SK-N-SH (cell line): ENCODE measurements around the gene SNX15. TPM values are rescaled to one million over a fixed set of nuclear protein-coding genes. Genes with fewer than 3 reads are reported as not detected.

Experiments
- CTCF ChIA-PET: fragments of 300-600, 350-600 bp; formaldehyde crosslinking; extraction: SDS; loops from one replicate; lab custom pipeline; 2021; lab: Yijun Ruan, JAX
- POLR2A ChIA-PET: fragments of 350-600 bp; sonication (Branson Sonifier 250); formaldehyde crosslinking; extraction: SDS; loops from one replicate; lab custom pipeline; 2020; ENCODE audit warnings: antibody characterized with exemption, inconsistent platforms; lab: Yijun Ruan, JAX
- DNase-seq: peaks from one replicate; pipeline ENCODE4 v3.0.0; 2012
- H2AFZ ChIP-seq: fragments of 200-600 bp; sonication (generic); 2 replicates; pipeline ENCODE4 v1.8.1; 2016; ENCODE audit warnings: antibody characterized with exemption, mild to moderate bottlenecking, low read depth
- H3F3A ChIP-seq: fragments of 200-600 bp; sonication (generic); replicated peaks from 2 replicates; pipeline ENCODE3; 2016; ENCODE audit warnings: antibody characterized with exemption, mild to moderate bottlenecking; ENCODE audit not compliant: insufficient read depth
- H3K27ac ChIP-seq, 2 experiments: fragments of 200-500 bp in 1 of 2; fragments of 200-600 bp in 1 of 2; sonication (Bioruptor generic) in 1 of 2; sonication (generic), shearing (Covaris generic) in 1 of 2; 2 replicates each; pipeline versions ENCODE4 v1.5.1 to v1.6.1; 2014 to 2016; ENCODE audit warnings: low read depth in 2 of 2, inconsistent platforms in 1 of 2, low read length in 1 of 2, mild to moderate bottlenecking in 1 of 2, mixed read lengths in 1 of 2
- H3K27me3 ChIP-seq: fragments of 200-600 bp; sonication (generic), shearing (Covaris generic); 2 replicates; pipeline ENCODE4 v1.6.1; 2016; ENCODE audit warnings: mixed run types; ENCODE audit not compliant: insufficient read depth
- H3K36me3 ChIP-seq, 2 experiments: fragments of 200-500 bp in 1 of 2; fragments of 200-600 bp in 1 of 2; sonication (Bioruptor generic) in 1 of 2; sonication (generic) in 1 of 2; replicated peaks in 1 of 2; 2 replicates each; pipeline versions ENCODE3 to v1.5.1; 2014 to 2016; ENCODE audit warnings: low read length in 1 of 2, mild to moderate bottlenecking in 1 of 2; ENCODE audit not compliant: insufficient read depth in 2 of 2, control insufficient read depth in 1 of 2
- H3K4me1 ChIP-seq, 2 experiments: fragments of 200-500 bp in 1 of 2; fragments of 200-600 bp in 1 of 2; sonication (Bioruptor generic) in 1 of 2; sonication (generic), shearing (Covaris generic) in 1 of 2; 2 replicates each; pipeline versions ENCODE4 v1.5.1 to v1.6.1; 2014 to 2016; ENCODE audit warnings: low read depth in 1 of 2, low read length in 1 of 2, mixed run types in 1 of 2; ENCODE audit not compliant: insufficient read depth in 2 of 2, control insufficient read depth in 1 of 2
- H3K4me2 ChIP-seq: fragments of 200-600 bp; sonication (generic), shearing (Covaris generic); 2 replicates; pipeline ENCODE4 v1.6.1; 2017; ENCODE audit warnings: mixed run types
- H3K4me3 ChIP-seq, 2 experiments: fragments of 200-500 bp in 1 of 2; fragments of 200-600 bp in 1 of 2; sonication (Bioruptor generic) in 1 of 2; sonication (generic), shearing (Covaris generic) in 1 of 2; 2 replicates each; pipeline versions ENCODE4 v1.5.1 to v1.8.1; 2014 to 2016; ENCODE audit warnings: low read depth in 2 of 2, inconsistent platforms in 1 of 2, low read length in 1 of 2, mild to moderate bottlenecking in 1 of 2, mixed read lengths in 1 of 2, moderate library complexity in 1 of 2
- H3K79me2 ChIP-seq: fragments of 200-600 bp; sonication (generic); 2 replicates; pipeline ENCODE4 v1.8.1; 2017; ENCODE audit warnings: mild to moderate bottlenecking; ENCODE audit not compliant: insufficient read depth
- H3K9ac ChIP-seq: fragments of 200-600 bp; sonication (generic); 2 replicates; pipeline ENCODE4 v1.6.1; 2017; ENCODE audit warnings: mixed run types
- H3K9me2 ChIP-seq: fragments of 200-600 bp; sonication (generic); 2 replicates; pipeline ENCODE4 v1.6.1; 2017; ENCODE audit warnings: mixed run types
- H3K9me3 ChIP-seq: fragments of 200-600 bp; sonication (generic); 2 replicates; pipeline ENCODE4 v1.6.1; 2017; ENCODE audit warnings: mixed run types, mild to moderate bottlenecking, moderate library complexity
- H4K20me1 ChIP-seq: fragments of 200-600 bp; sonication (generic); 2 replicates; pipeline ENCODE4 v1.6.1; 2017; ENCODE audit warnings: mild to moderate bottlenecking, mixed run types; ENCODE audit not compliant: insufficient read depth
- CHD2 ChIP-seq: fragments of 150-350 bp; IDR thresholded peaks from 2 replicates; pipeline ENCODE4 v1.6.1; 2018; ENCODE audit warnings: low read length; ENCODE audit not compliant: partially characterized antibody
- ELF1 ChIP-seq: IDR thresholded peaks from 2 replicates; pipeline ENCODE4 v1.4.0; 2012
- EP300 ChIP-seq, 2 experiments: IDR thresholded peaks; 2 replicates each; pipeline versions ENCODE4 v1.4.0 to v1.6.1; 2012; ENCODE audit warnings: borderline replicate concordance in 1 of 2, low read depth in 1 of 2, low read length in 1 of 2
- FOSL2 ChIP-seq: IDR thresholded peaks from 2 replicates; pipeline ENCODE4 v1.4.0; 2012; ENCODE audit warnings: low read depth, mild to moderate bottlenecking, moderate library complexity, borderline replicate concordance
- FOXJ3 ChIP-seq: sonication (generic); formaldehyde crosslinking; IDR thresholded peaks from 2 replicates; pipeline ENCODE4 v1.5.1; 2020; ENCODE audit warnings: mild to moderate bottlenecking, missing genetic modification reagents
- FOXM1 ChIP-seq: IDR thresholded peaks from 2 replicates; pipeline ENCODE4 v1.4.0; 2012; ENCODE audit warnings: low read depth, mild to moderate bottlenecking
- GABPA ChIP-seq: IDR thresholded peaks from 2 replicates; pipeline ENCODE4 v1.4.0; 2012; ENCODE audit warnings: low read depth, mild to moderate bottlenecking
- MXI1 ChIP-seq: IDR thresholded peaks from 2 replicates; pipeline ENCODE4 v1.6.1; 2012; ENCODE audit warnings: mild to moderate bottlenecking, low read depth, low read length, improper control_type of control experiment
- NRF1 ChIP-seq: IDR thresholded peaks from 2 replicates; pipeline ENCODE4 v1.6.1; 2012; ENCODE audit warnings: low read depth, mild to moderate bottlenecking, low read length
- POLR2AphosphoS5 ChIP-seq: IDR thresholded peaks from 2 replicates; pipeline ENCODE4 v1.6.1; 2012; ENCODE audit warnings: low read depth, low read length
- RAD21 ChIP-seq: IDR thresholded peaks from 2 replicates; pipeline ENCODE4 v1.6.1; 2012; ENCODE audit warnings: mild to moderate bottlenecking, low read length
- RCOR1 ChIP-seq: fragments of 150-350 bp; IDR thresholded peaks from 2 replicates; pipeline ENCODE4 v1.6.1; 2017; ENCODE audit warnings: antibody characterized with exemption, low read length
- SMC3 ChIP-seq: IDR thresholded peaks from 2 replicates; pipeline ENCODE4 v1.6.1; 2012; ENCODE audit warnings: low read depth, low read length, improper control_type of control experiment
- YY1 ChIP-seq: IDR thresholded peaks from 2 replicates; pipeline ENCODE4 v1.4.0; 2012; ENCODE audit warnings: low read depth, mild to moderate bottlenecking
- WGBS: methylation state at CpG from one replicate; pipeline ENCODE4 v1.1.6; 2017; ENCODE audit warnings: low lambda C conversion rate; 5-methylcytosine and 5-hydroxymethylcytosine counted together
- polyA plus RNA-seq, 3 experiments: library from polyadenylated mRNA; depleted of rRNA; stranded (reverse); fragments of >200 nt; gene quantifications; 2 replicates each; pipeline ENCODE4 v1.2.3, GENCODE V29; 2012
- TF ChIP-seq, protein P1 (sequence below): fragments of 150-350 bp; IDR thresholded peaks from 2 replicates; pipeline ENCODE4 v1.6.1; 2016; ENCODE audit warnings: mild to moderate bottlenecking, low read depth, low read length
- TF ChIP-seq, protein P2 (sequence below): IDR thresholded peaks from 2 replicates; pipeline ENCODE4 v1.4.0; 2012; ENCODE audit warnings: low read depth, borderline replicate concordance
- TF ChIP-seq, protein P3 (sequence below): IDR thresholded peaks from 2 replicates; pipeline ENCODE4; 2012
- TF ChIP-seq, protein P4 (sequence below): fragments of 150-350 bp; IDR thresholded peaks from 2 replicates; pipeline ENCODE4 v1.6.1; 2017; ENCODE audit warnings: antibody characterized with exemption, low read length, low read depth, borderline replicate concordance
- TF ChIP-seq, protein P5 (sequence below): fragments of 200-600 bp; sonication (generic); IDR thresholded peaks from 2 replicates; pipeline ENCODE4 v1.6.1; 2017; ENCODE audit warnings: antibody characterized with exemption, mild to moderate bottlenecking, moderate library complexity
- TF ChIP-seq, protein P6 (sequence below): IDR thresholded peaks from 2 replicates; pipeline ENCODE4 v1.6.1; 2012; ENCODE audit warnings: mild to moderate bottlenecking, low read depth, low read length, moderate library complexity

Gene SNX15
- polyA plus RNA-seq, 1 of the 3 experiments (the other 2 are of a cell fraction), result 17.2 TPM

DNA sequence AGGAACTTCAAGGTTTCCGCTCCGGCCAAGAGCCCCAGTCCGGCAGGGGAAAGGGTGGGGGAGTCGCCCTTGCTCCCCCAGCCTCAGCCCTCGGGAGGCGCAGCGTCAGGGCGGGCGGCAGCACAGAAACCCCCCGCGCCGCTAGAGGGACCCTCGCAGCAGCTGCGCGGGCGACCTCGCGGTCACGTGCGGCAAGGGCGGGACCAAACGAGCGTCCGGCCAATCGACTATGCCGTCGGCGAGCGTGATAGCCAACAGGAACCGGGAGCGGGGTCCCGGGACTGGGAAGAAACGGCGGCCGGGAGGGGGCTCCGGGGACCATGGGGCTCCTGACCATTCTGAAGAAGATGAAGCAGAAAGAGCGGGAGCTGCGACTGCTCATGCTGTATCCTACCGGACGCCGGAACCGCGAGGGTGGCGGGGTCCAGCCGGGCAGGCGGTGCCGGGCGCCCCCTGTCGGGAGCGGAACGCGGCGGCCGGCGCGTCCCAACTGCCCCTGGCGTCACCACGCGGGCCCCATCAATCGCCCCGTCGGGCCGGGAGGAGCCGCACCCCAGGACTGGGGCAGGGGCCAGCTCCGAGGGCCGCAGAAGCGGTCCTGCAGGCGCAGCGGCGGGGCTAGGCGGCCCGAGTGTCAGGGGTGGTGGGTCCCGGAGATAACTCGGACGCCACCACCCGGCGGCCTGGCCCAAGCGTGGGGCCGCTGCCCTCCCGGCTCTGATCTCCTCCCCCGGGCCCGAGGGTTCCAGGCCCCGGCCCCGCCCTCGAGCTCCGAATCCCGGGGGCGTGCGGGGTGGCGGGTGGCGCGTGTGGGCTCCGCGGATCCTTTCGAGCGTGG, 13.1 kb upstream of the SNX15 start, which contains the start of gene ARL2:
ARL2 (plus strand) TSS at position 273 of the 838 bp plus-strand sequence; CDS start at position 321, 48 bp downstream.
- peaks cover 16% of the 10 kb centered on the region for H3F3A ChIP-seq
- under 1% methylated on average over 28 of the region's 96 CpGs for WGBS
- H3K9me2 ChIP-seq, result no peaks in the 10 kb centered on the region
- H3K36me3 ChIP-seq, result peaks cover 0 to 10% of the 10 kb centered on the region in 2 experiments
- peak within 1 kb of the TSS; percentile 69 to 70 for H3K4me3 ChIP-seq
- peaks cover 4% of the 10 kb centered on the region in 2 experiments; a peak in 2 of 4 replicates for H3K4me1 ChIP-seq
- peak within 1 kb of the TSS; percentile 95 for H2AFZ ChIP-seq
- peak; percentile 98 for DNase-seq
- H3K27ac ChIP-seq, result peak within 1 kb of the TSS; percentile 95
- no peaks in the 10 kb centered on the region for H4K20me1 ChIP-seq
- H3K4me2 ChIP-seq, result peak within 1 kb of the TSS; percentile 88
- no peaks in the 10 kb centered on the region for H3K27me3 ChIP-seq
- peak within 1 kb of the TSS; percentile 89 for H3K9ac ChIP-seq
- H3K79me2 ChIP-seq, result peaks cover 24% of the 10 kb centered on the region; the same call in 1 of the 2 replicates
- POLR2A ChIA-PET, result interaction anchor here (0.5 to 1.2 kb wide), 7 partner anchors 11 to 220 kb away, joined by 3 to 8 read pairs (median 3); no protein-coding TSS in a partner anchor
- no peaks in the 10 kb centered on the region for H3K9me3 ChIP-seq
- CTCF ChIA-PET, result interaction anchor here (0.6 to 4.9 kb wide), 62 partner anchors 8 to 1726 kb away, joined by 3 to 56 read pairs (median 5); partner anchors contain the start of genes ATG2A, BATF2, CDC42EP2 and CDCA5
- peak; percentile 52 for TF ChIP-seq NRF1
- TF ChIP-seq, protein P1, sequence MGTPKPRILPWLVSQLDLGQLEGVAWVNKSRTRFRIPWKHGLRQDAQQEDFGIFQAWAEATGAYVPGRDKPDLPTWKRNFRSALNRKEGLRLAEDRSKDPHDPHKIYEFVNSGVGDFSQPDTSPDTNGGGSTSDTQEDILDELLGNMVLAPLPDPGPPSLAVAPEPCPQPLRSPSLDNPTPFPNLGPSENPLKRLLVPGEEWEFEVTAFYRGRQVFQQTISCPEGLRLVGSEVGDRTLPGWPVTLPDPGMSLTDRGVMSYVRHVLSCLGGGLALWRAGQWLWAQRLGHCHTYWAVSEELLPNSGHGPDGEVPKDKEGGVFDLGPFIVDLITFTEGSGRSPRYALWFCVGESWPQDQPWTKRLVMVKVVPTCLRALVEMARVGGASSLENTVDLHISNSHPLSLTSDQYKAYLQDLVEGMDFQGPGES, result no peak
- no peak for TF ChIP-seq FOXM1
- peak; percentile 75 for TF ChIP-seq MXI1
- no peak for TF ChIP-seq EP300 (IDR thresholded peaks at IDR 0.05; ENCODE audit: borderline replicate concordance in 1 of 2, low read depth in 1 of 2, low read length in 1 of 2)
- TF ChIP-seq FOXJ3 (CRISPR knock-in tag), result no peak
- TF ChIP-seq RAD21, result no peak; the same call in 1 of the 2 replicates
- TF ChIP-seq, protein P2, sequence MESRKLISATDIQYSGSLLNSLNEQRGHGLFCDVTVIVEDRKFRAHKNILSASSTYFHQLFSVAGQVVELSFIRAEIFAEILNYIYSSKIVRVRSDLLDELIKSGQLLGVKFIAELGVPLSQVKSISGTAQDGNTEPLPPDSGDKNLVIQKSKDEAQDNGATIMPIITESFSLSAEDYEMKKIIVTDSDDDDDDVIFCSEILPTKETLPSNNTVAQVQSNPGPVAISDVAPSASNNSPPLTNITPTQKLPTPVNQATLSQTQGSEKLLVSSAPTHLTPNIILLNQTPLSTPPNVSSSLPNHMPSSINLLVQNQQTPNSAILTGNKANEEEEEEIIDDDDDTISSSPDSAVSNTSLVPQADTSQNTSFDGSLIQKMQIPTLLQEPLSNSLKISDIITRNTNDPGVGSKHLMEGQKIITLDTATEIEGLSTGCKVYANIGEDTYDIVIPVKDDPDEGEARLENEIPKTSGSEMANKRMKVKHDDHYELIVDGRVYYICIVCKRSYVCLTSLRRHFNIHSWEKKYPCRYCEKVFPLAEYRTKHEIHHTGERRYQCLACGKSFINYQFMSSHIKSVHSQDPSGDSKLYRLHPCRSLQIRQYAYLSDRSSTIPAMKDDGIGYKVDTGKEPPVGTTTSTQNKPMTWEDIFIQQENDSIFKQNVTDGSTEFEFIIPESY, result no peak
- peak; percentile 54 for TF ChIP-seq CHD2
- TF ChIP-seq, protein P3, sequence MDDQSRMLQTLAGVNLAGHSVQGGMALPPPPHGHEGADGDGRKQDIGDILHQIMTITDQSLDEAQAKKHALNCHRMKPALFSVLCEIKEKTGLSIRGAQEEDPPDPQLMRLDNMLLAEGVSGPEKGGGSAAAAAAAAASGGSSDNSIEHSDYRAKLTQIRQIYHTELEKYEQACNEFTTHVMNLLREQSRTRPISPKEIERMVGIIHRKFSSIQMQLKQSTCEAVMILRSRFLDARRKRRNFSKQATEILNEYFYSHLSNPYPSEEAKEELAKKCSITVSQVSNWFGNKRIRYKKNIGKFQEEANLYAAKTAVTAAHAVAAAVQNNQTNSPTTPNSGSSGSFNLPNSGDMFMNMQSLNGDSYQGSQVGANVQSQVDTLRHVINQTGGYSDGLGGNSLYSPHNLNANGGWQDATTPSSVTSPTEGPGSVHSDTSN, result no peak; the same call in 1 of the 2 replicates
- no peak for TF ChIP-seq RCOR1
- no peak for TF ChIP-seq FOSL2
- TF ChIP-seq SMC3, result no peak
- 0 out of 2 replicates have a peak, but pooled peaks have one; percentile 15 for TF ChIP-seq POLR2AphosphoS5
- TF ChIP-seq YY1, result no peak; the same call in 1 of the 2 replicates
- TF ChIP-seq, protein P4, sequence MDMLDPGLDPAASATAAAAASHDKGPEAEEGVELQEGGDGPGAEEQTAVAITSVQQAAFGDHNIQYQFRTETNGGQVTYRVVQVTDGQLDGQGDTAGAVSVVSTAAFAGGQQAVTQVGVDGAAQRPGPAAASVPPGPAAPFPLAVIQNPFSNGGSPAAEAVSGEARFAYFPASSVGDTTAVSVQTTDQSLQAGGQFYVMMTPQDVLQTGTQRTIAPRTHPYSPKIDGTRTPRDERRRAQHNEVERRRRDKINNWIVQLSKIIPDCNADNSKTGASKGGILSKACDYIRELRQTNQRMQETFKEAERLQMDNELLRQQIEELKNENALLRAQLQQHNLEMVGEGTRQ, result peak; percentile 89
- TF ChIP-seq, protein P5, sequence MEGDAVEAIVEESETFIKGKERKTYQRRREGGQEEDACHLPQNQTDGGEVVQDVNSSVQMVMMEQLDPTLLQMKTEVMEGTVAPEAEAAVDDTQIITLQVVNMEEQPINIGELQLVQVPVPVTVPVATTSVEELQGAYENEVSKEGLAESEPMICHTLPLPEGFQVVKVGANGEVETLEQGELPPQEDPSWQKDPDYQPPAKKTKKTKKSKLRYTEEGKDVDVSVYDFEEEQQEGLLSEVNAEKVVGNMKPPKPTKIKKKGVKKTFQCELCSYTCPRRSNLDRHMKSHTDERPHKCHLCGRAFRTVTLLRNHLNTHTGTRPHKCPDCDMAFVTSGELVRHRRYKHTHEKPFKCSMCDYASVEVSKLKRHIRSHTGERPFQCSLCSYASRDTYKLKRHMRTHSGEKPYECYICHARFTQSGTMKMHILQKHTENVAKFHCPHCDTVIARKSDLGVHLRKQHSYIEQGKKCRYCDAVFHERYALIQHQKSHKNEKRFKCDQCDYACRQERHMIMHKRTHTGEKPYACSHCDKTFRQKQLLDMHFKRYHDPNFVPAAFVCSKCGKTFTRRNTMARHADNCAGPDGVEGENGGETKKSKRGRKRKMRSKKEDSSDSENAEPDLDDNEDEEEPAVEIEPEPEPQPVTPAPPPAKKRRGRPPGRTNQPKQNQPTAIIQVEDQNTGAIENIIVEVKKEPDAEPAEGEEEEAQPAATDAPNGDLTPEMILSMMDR, result peak; percentile 70
- TF ChIP-seq, protein P6, sequence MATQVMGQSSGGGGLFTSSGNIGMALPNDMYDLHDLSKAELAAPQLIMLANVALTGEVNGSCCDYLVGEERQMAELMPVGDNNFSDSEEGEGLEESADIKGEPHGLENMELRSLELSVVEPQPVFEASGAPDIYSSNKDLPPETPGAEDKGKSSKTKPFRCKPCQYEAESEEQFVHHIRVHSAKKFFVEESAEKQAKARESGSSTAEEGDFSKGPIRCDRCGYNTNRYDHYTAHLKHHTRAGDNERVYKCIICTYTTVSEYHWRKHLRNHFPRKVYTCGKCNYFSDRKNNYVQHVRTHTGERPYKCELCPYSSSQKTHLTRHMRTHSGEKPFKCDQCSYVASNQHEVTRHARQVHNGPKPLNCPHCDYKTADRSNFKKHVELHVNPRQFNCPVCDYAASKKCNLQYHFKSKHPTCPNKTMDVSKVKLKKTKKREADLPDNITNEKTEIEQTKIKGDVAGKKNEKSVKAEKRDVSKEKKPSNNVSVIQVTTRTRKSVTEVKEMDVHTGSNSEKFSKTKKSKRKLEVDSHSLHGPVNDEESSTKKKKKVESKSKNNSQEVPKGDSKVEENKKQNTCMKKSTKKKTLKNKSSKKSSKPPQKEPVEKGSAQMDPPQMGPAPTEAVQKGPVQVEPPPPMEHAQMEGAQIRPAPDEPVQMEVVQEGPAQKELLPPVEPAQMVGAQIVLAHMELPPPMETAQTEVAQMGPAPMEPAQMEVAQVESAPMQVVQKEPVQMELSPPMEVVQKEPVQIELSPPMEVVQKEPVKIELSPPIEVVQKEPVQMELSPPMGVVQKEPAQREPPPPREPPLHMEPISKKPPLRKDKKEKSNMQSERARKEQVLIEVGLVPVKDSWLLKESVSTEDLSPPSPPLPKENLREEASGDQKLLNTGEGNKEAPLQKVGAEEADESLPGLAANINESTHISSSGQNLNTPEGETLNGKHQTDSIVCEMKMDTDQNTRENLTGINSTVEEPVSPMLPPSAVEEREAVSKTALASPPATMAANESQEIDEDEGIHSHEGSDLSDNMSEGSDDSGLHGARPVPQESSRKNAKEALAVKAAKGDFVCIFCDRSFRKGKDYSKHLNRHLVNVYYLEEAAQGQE, result no peak
- no peak for TF ChIP-seq ELF1
- TF ChIP-seq GABPA, result peak; percentile 39; the same call in 1 of the 2 replicates
